K562 (cell line): ENCODE data around the gene TSR3. TPM values are rescaled to one million over a fixed set of nuclear protein-coding genes. Genes with fewer than 3 reads are reported as not detected.

Source experiments
- ATAC-seq: fragments of 200-7000 bp; cut with Tn5 transposase; 3 replicates; pipeline ENCODE4 v1.9.1; 2020; ENCODE audit warnings: moderate library complexity
- BruUV-seq: library from RNA; stranded (reverse); fragments of 400-500 nt; replicated peaks from 2 replicates; lab custom pipeline; 2021; lab: Mats Ljungman, UMichigan
- CTCF ChIA-PET: fragments of 300-600 bp; formaldehyde crosslinking; extraction: SDS; loops from one replicate; lab custom pipeline; 2021; ENCODE audit warnings: low intra/inter-chr PET ratio; lab: Yijun Ruan, JAX
- POLR2A ChIA-PET: fragments of 300-600, 350-650 bp; sonication (Branson Sonifier 250); formaldehyde crosslinking; extraction: SDS; loops from one replicate; lab custom pipeline; 2021; ENCODE audit warnings: antibody characterized with exemption, inconsistent platforms; lab: Yijun Ruan, JAX
- DNase-seq, 4 experiments: peaks; one replicate each; pipeline versions ENCODE4 v3.0.0 to v3.0.0-alpha.2; 2011 to 2018; ENCODE audit warnings: low spot score in 3 of 4, mixed read lengths in 3 of 4; ENCODE audit errors: extremely low read depth in 1 of 4
- FAIRE-seq: peaks from 2 replicates; lab custom pipeline; 2011; peaks lifted over from hg19 to GRCh38; lab: Jason Lieb, UNC
- H2AFZ ChIP-seq: 2 replicates; pipeline ENCODE4 v1.6.0; 2011; ENCODE audit warnings: low read depth, low read length, control low read depth, inconsistent platforms
- H3K27ac ChIP-seq: fragments of 200-600 bp; 3 replicates; pipeline ENCODE4 v1.8.0; 2011; ENCODE audit warnings: low read depth, mild to moderate bottlenecking, control low read depth, inconsistent platforms, low read length, moderate library complexity, mixed read lengths; ENCODE audit errors: extremely low read depth
- H3K27me3 ChIP-seq, 2 experiments: fragments of 300-600 bp in 1 of 2; 2 replicates in 1 of 2; 3 replicates in 1 of 2; pipeline versions ENCODE4 v1.6.0 to v1.8.0; 2011; ENCODE audit warnings: inconsistent platforms in 2 of 2, low read length in 2 of 2, mild to moderate bottlenecking in 1 of 2, mixed read lengths in 1 of 2, moderate library complexity in 1 of 2; ENCODE audit not compliant: control insufficient read depth in 2 of 2, insufficient read depth in 2 of 2
- H3K36me3 ChIP-seq: fragments of 300-600 bp; 3 replicates; pipeline ENCODE4 v1.8.0; 2011; ENCODE audit warnings: mild to moderate bottlenecking, low read length, inconsistent platforms; ENCODE audit not compliant: control insufficient read depth, insufficient read depth
- H3K4me1 ChIP-seq, 2 experiments: fragments of 200-600 bp in 1 of 2; replicated peaks in 1 of 2; 2 replicates in 1 of 2; 3 replicates in 1 of 2; pipeline versions ENCODE4 v1.5.1 to v1.8.0; 2011; ENCODE audit warnings: inconsistent platforms in 2 of 2, low read length in 2 of 2, mild to moderate bottlenecking in 1 of 2, mixed read lengths in 1 of 2, moderate library complexity in 1 of 2; ENCODE audit not compliant: control insufficient read depth in 2 of 2, insufficient read depth in 2 of 2
- H3K4me2 ChIP-seq: 2 replicates; pipeline ENCODE4 v1.6.1; 2011; ENCODE audit warnings: low read length, control low read depth, inconsistent platforms, mixed read lengths; ENCODE audit not compliant: insufficient read depth
- H3K4me3 ChIP-seq: fragments of 200-600 bp; sonication (generic), shearing (Covaris generic); 2 replicates; pipeline ENCODE4 v1.5.1; 2016; ENCODE audit warnings: control low read depth, inconsistent platforms
- H3K79me2 ChIP-seq: fragments of 200-600 bp; 3 replicates; pipeline ENCODE4 v1.8.0; 2011; ENCODE audit warnings: low read length, inconsistent platforms; ENCODE audit not compliant: control insufficient read depth, insufficient read depth
- H3K9ac ChIP-seq, 2 experiments: 2 replicates each; pipeline versions ENCODE4 v1.6.0 to v1.6.1; 2011; ENCODE audit warnings: low read depth in 2 of 2, low read length in 2 of 2, control low read depth in 1 of 2, inconsistent platforms in 1 of 2, mild to moderate bottlenecking in 1 of 2, mixed read lengths in 1 of 2; ENCODE audit not compliant: insufficient read depth in 1 of 2
- H3K9me1 ChIP-seq: one replicate; pipeline ENCODE4 v1.6.0; 2011; ENCODE audit warnings: inconsistent platforms, mild to moderate bottlenecking, low read length, moderate library complexity; ENCODE audit not compliant: control insufficient read depth, insufficient read depth
- H3K9me3 ChIP-seq: replicated peaks from 2 replicates; pipeline ENCODE4 v1.5.1; 2011; ENCODE audit warnings: low read depth, low read length, inconsistent platforms; ENCODE audit not compliant: control insufficient read depth, insufficient read depth
- H4K20me1 ChIP-seq: replicated peaks from 2 replicates; pipeline ENCODE4 v1.6.1; 2011; ENCODE audit warnings: low read length, inconsistent platforms, mixed read lengths; ENCODE audit not compliant: control insufficient read depth, insufficient read depth
- CBFA2T3 ChIP-seq: fragments of 450-650 bp; IDR thresholded peaks from 2 replicates; pipeline ENCODE4 v1.6.1; 2017
- EGR1 ChIP-seq: fragments of 450-650 bp; conservative IDR thresholded peaks from 2 replicates; pipeline ENCODE4 v1.6.1; 2017; ENCODE audit warnings: mild to moderate bottlenecking
- HIVEP1 ChIP-seq: fragments of 250-450 bp; sonication (Bioruptor Pico); IDR thresholded peaks from 2 replicates; pipeline ENCODE4 v1.4.0; 2020; ENCODE audit warnings: mild to moderate bottlenecking
- MTA3 ChIP-seq: fragments of 450-650 bp; formaldehyde crosslinking; IDR thresholded peaks from 2 replicates; pipeline ENCODE4 v1.6.1; 2017; ENCODE audit warnings: mild to moderate bottlenecking, borderline replicate concordance
- NRF1 ChIP-seq, 2 experiments: fragments of 450-650 bp; IDR thresholded peaks in 1 of 2; conservative IDR thresholded peaks in 1 of 2; 2 replicates each; pipeline ENCODE4 v1.6.1; 2014; ENCODE audit warnings: mild to moderate bottlenecking in 2 of 2
- POLR2G ChIP-seq: fragments of 200-400 bp; formaldehyde crosslinking; IDR thresholded peaks from 2 replicates; pipeline ENCODE4 v1.6.1; 2017; ENCODE audit warnings: low read depth, mild to moderate bottlenecking, antibody characterized with exemption, low read length, moderate library complexity
- POLR3A ChIP-seq: IDR thresholded peaks from 2 replicates; pipeline ENCODE4 v1.6.1; 2011; ENCODE audit warnings: borderline replicate concordance, mild to moderate bottlenecking, moderate library complexity; ENCODE audit not compliant: insufficient read length, insufficient read depth; ENCODE audit errors: extremely low read depth
- RAD51 ChIP-seq: fragments of 450-650 bp; IDR thresholded peaks from 2 replicates; pipeline ENCODE4 v1.7.1; 2016; ENCODE audit warnings: low read depth, mild to moderate bottlenecking, borderline replicate concordance
- RBFOX2 ChIP-seq: fragments of 200-400 bp; formaldehyde crosslinking; IDR thresholded peaks from 2 replicates; pipeline ENCODE4 v1.6.1; 2017; ENCODE audit warnings: low read depth, mild to moderate bottlenecking, low read length, moderate library complexity
- ZBTB7A ChIP-seq: IDR thresholded peaks from 2 replicates; pipeline ENCODE4 v1.6.1; 2011; ENCODE audit warnings: low read depth, mild to moderate bottlenecking, low read length, moderate library complexity, borderline replicate concordance; ENCODE audit not compliant: control insufficient read depth
- ZKSCAN3 ChIP-seq: fragments of 250-450 bp; sonication (Bioruptor Pico); IDR thresholded peaks from 2 replicates; pipeline ENCODE4 v1.4.0; 2020
- ZNF263 ChIP-seq: sonication (generic); formaldehyde crosslinking; IDR thresholded peaks from 2 replicates; pipeline ENCODE4 v1.8.0; 2022; ENCODE audit warnings: mild to moderate bottlenecking, missing genetic modification reagents, borderline replicate concordance
- ZNF347 ChIP-seq: fragments of 450-650 bp; formaldehyde crosslinking; IDR thresholded peaks from 2 replicates; pipeline ENCODE4 v1.4.0; 2020; ENCODE audit warnings: low read depth, mild to moderate bottlenecking, moderate library complexity
- WGBS: fragments of 100-300 bp; shearing (Covaris generic); methylation state at CpG from one replicate; pipeline ENCODE4 v1.1.6; 2016; ENCODE audit warnings: low coverage, mixed read lengths; ENCODE audit not compliant: insufficient coverage; ENCODE audit errors: missing lambda C conversion rate; 5-methylcytosine and 5-hydroxymethylcytosine counted together
- in situ Hi-C: fragments of 300-500 bp; cut with MboI; formaldehyde crosslinking; loops from 4 replicates; pipeline ENCODE4 v1.15.0; 2018; ENCODE audit warnings: inconsistent platforms, mixed read lengths
- intact Hi-C: fragments of 100-400 bp; cut with micrococcal nuclease; formaldehyde crosslinking; loops from 2 replicates; pipeline ENCODE4 v1.14.2; 2022
- polyA plus RNA-seq, 8 experiments: library from polyadenylated mRNA; depleted of rRNA in 4 of 8; stranded (reverse) in 5 of 8; unstranded in 3 of 8; fragments of >200 nt; fragmentation: Nextera tagmentation in 2 of 8; fragmentation: Illumina TruSeq in 1 of 8; extraction: Ambion mirVana in 2 of 8; extraction: Trizol in 1 of 8; gene quantifications; 2 replicates each; pipeline versions ENCODE4 v1.2.1 to v1.2.3, GENCODE V29; 2011 to 2014; ENCODE audit warnings: inconsistent platforms in 1 of 8, missing spikeins in 1 of 8
- total RNA-seq, 7 experiments: library from RNA; depleted of rRNA in 6 of 7; stranded (reverse); fragments of >200 nt in 6 of 7; fragmentation: Illumina TruSeq in 2 of 7; extraction: Trizol in 2 of 7; gene quantifications; 2 replicates each; pipeline versions ENCODE4 v1.2.1 to v1.2.3, GENCODE V29; 2011 to 2021; ENCODE audit warnings: low replicate concordance in 1 of 7
- TF ChIP-seq, protein P1 (sequence below): fragments of 250-450 bp; sonication (Bioruptor Pico); IDR thresholded peaks from 2 replicates; pipeline ENCODE4 v1.5.1; 2021; ENCODE audit warnings: mild to moderate bottlenecking
- TF ChIP-seq, protein P2 (sequence below): fragments of 250-450 bp; sonication (Bioruptor Pico); IDR thresholded peaks from 2 replicates; pipeline ENCODE4 v1.5.0; 2020; ENCODE audit warnings: mild to moderate bottlenecking

The TSR3 gene
- total and polyA plus RNA-seq, 9 of the 15 experiments (the other 6 are each of a cell fraction or from before 2014, with no cell fraction given) = 1.5 to 74.8 (median 16.5) TPM

DNA sequence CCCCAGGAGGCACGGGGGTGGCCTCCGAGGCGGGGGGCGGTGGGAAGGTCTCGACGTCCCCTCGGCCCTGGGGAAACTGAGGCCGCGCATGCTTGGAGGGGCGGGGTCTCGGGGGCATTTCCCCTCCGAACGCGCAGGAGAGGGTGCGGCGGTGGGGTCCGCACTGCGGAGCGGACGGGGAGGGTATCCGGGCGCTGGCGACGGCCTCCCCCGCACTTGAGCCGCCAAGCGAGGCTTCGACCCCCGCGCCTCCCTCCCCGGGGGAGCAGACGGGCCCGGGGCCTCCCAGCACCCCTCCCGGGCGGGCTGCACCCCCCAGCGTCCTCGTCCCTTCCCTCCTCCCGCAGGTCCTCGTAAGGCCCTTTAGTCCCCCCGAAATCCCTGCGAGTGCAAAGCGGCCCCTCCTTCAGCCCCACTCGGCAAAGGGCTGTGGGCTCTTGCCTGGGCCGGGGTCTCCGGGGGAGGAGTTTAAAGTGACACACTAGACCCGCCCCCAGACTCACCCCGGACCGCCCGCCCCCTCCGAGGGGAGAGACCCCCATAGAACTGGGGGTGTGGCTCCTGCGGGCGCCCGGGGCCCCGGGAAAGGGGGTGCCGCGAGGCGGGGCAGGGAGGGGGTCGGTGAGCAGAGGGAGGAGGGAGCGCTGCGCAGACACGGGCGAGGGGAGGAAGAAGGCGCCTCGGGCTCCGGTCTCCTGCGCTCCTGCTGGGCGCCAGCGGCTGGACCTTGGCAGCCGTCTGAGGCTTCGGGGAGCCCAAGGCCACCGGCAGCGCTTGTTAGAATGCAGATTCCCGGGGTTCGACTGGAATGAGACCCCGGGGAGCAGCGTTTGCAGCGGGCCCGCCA is 17.6 kb downstream of the TSR3 start:
- H3K9me3 ChIP-seq = 0 out of 2 replicates have a peak, but pooled peaks cover 4% of the 10 kb centered on the region
- H3K9ac ChIP-seq = peak overlapping the region; percentile 30 to 85; a peak in 3 of 4 replicates
- no peaks in the 10 kb centered on the region for H3K9me1 ChIP-seq
- 3% methylated on average over 23 of the region's 78 CpGs for WGBS
- intact Hi-C loops = no loop called here
- peak in 2 of 4 experiments; percentile 31 to 45 for DNase-seq
- H3K79me2 ChIP-seq = no peaks in the 10 kb centered on the region
- H2AFZ ChIP-seq = peak overlapping the region; percentile 80; the same call in 1 of the 2 replicates
- H3K36me3 ChIP-seq = no peaks in the 10 kb centered on the region
- H3K27ac ChIP-seq = no peak overlapping the region
- H3K4me3 ChIP-seq = peak overlapping the region; percentile 51
- peaks cover 6 to 19% of the 10 kb centered on the region in 2 experiments; a peak in 3 of 5 replicates for H3K27me3 ChIP-seq
- in situ Hi-C loops = no loop called here
- no TSS peak for BruUV-seq
- ATAC-seq = no peak
- ChIA-PET CTCF (no interaction called here), POLR2A (interaction anchor here (0.6 kb wide), 1 partner anchor 198 kb away, joined by 4 read pairs; no protein-coding TSS in a partner anchor)
- H3K4me2 ChIP-seq = peak overlapping the region; percentile 32; the same call in 1 of the 2 replicates
- peaks cover 17 to 86% of the 10 kb centered on the region in 2 experiments for H3K4me1 ChIP-seq
- FAIRE-seq = no peak
- 0 out of 2 replicates have a peak, but pooled peaks cover 9% of the 10 kb centered on the region for H4K20me1 ChIP-seq
- TF ChIP-seq ZNF347 (CRISPR knock-in tag) (no peak), ZBTB7A (peak; percentile 57; the same call in 1 of the 2 replicates), EGR1 (0 out of 2 replicates have a peak, but pooled peaks have one; percentile 13), HIVEP1 (CRISPR knock-in tag) (no peak), ZKSCAN3 (CRISPR knock-in tag) (no peak), ZNF263 (CRISPR knock-in tag) (peak; percentile 86), CBFA2T3 (peak; percentile 19; the same call in 1 of the 2 replicates), RBFOX2 (peak; percentile 40), MTA3 (no peak), RAD51 (no peak), NRF1 (conservative IDR thresholded peaks at IDR 0.05 in 1 of 2, IDR thresholded peaks at IDR 0.05 in 1 of 2) (peak in 1 of 2 experiments; percentile 41; a peak in 1 of 4 replicates), POLR3A (no peak), POLR2G (peak; percentile 16; the same call in 1 of the 2 replicates)
- TF ChIP-seq, protein P1, sequence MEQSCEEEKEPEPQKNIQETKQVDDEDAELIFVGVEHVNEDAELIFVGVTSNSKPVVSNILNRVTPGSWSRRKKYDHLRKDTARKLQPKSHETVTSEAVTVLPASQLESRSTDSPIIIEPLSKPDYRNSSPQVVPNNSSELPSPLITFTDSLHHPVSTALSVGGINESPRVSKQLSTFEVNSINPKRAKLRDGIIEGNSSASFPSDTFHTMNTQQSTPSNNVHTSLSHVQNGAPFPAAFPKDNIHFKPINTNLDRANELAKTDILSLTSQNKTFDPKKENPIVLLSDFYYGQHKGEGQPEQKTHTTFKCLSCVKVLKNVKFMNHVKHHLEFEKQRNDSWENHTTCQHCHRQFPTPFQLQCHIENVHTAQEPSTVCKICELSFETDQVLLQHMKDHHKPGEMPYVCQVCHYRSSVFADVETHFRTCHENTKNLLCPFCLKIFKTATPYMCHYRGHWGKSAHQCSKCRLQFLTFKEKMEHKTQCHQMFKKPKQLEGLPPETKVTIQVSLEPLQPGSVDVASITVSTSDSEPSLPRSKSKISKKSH (CRISPR knock-in tag) = no peak
- TF ChIP-seq, protein P2, sequence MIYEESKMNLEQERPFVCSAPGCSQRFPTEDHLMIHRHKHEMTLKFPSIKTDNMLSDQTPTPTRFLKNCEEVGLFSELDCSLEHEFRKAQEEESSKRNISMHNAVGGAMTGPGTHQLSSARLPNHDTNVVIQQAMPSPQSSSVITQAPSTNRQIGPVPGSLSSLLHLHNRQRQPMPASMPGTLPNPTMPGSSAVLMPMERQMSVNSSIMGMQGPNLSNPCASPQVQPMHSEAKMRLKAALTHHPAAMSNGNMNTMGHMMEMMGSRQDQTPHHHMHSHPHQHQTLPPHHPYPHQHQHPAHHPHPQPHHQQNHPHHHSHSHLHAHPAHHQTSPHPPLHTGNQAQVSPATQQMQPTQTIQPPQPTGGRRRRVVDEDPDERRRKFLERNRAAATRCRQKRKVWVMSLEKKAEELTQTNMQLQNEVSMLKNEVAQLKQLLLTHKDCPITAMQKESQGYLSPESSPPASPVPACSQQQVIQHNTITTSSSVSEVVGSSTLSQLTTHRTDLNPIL (CRISPR knock-in tag) = no peak
